ENCODE data around the gene TP53BP1. TPM values are rescaled to one million over a fixed set of nuclear protein-coding genes. Genes with fewer than 3 reads are reported as not detected.

TP53BP1 gene
- total RNA-seq, 1 experiment from 2014 or later, result 54.1 TPM

GRCh38 chr15:43518197-43518761 lies 25.3 kb upstream of the TP53BP1 start:
- intact Hi-C loops (cut with micrococcal nuclease), result no loop called here
- ChIA-PET CTCF (no interaction called here), POLR2A (no interaction called here), RAD21 (ENCODE audit: low non-redundant PET in 1 of 2, low total read pairs in 2 of 2, uncharacterized antibody in 2 of 2, unreplicated experiment in 2 of 2) (no interaction called here)
- H3K27ac ChIP-seq (ENCODE audit: low read depth, low read length), result no peak overlapping the region
- no peak overlapping the region for H3K9ac ChIP-seq (ENCODE audit: low read length)
- BruUV-seq (replicated peaks), result no TSS peak
- no peaks in the 10 kb centered on the region for H4K20me1 ChIP-seq (ENCODE audit: insufficient read depth)
- no peak for ATAC-seq
- H3K36me3 ChIP-seq (ENCODE audit: control insufficient read depth in 1 of 2, insufficient read depth in 2 of 2, low read length in 2 of 2), result no peaks in the 10 kb centered on the region
- H3K9me2 ChIP-seq (ENCODE audit: insufficient read depth), result no peaks in the 10 kb centered on the region
- no peaks in the 10 kb centered on the region for H3K27me3 ChIP-seq (ENCODE audit: insufficient read depth, low read length)
- peaks cover 0 to 5% of the 10 kb centered on the region in 2 experiments; a peak in 2 of 4 replicates for H3K4me1 ChIP-seq (ENCODE audit: control insufficient read depth in 1 of 2, insufficient read depth in 2 of 2, low read length in 2 of 2)
- TF ChIP-seq SIN3A (IDR thresholded peaks at IDR 0.05; ENCODE audit: low read depth), result no peak
- TF ChIP-seq POLR2AphosphoS5 (IDR thresholded peaks at IDR 0.05; ENCODE audit: low read depth, low read length), result no peak
- no peak for TF ChIP-seq CEBPB (IDR thresholded peaks at IDR 0.05; ENCODE audit: low read depth)
- TF ChIP-seq YY1 (IDR thresholded peaks at IDR 0.05; ENCODE audit: extremely low read depth, insufficient replicate concordance, low read depth, low read length), result no peak
- no peaks in the 10 kb centered on the region for H3K79me2 ChIP-seq (ENCODE audit: insufficient read depth, low read length)
- DNase-seq (ENCODE audit: low read depth, low spot score), result no peak
- no peak overlapping the region for H3K4me3 ChIP-seq (replicated peaks in 1 of 2; ENCODE audit: low read depth in 1 of 2, low read length in 2 of 2)
- no peaks in the 10 kb centered on the region for H3K9me3 ChIP-seq (ENCODE audit: control insufficient read depth in 1 of 2, insufficient read depth in 1 of 2, low read depth in 1 of 2, low read length in 2 of 2)
- H3K4me2 ChIP-seq (ENCODE audit: low read length), result no peak overlapping the region
- no peak overlapping the region for H2AFZ ChIP-seq (ENCODE audit: low read depth, low read length, poor library complexity, severe bottlenecking)

GRCh38 chr15:43517354-43518196 lies 24.6 kb upstream of the TP53BP1 start, which contains the start of gene MAP1A:
Gene MAP1A (plus strand): TSS chr15:43517608. CDS start chr15:43521474, 3,866 bp downstream.
- POLR2A ChIA-PET, result no interaction called here
- BruUV-seq (replicated peaks), result no TSS peak
- intact Hi-C loops (cut with micrococcal nuclease), result no loop called here
- no peak within 1 kb of the TSS for H3K27ac ChIP-seq (ENCODE audit: low read depth, low read length)
- H3K36me3 ChIP-seq (ENCODE audit: control insufficient read depth in 1 of 2, insufficient read depth in 2 of 2, low read length in 2 of 2), result no peaks in the 10 kb centered on the region
- peaks cover 0 to 5% of the 10 kb centered on the region in 2 experiments; a peak in 2 of 4 replicates for H3K4me1 ChIP-seq (ENCODE audit: control insufficient read depth in 1 of 2, insufficient read depth in 2 of 2, low read length in 2 of 2)
- H3K9me2 ChIP-seq (ENCODE audit: insufficient read depth), result no peaks in the 10 kb centered on the region
- RAD21 ChIA-PET (ENCODE audit: low non-redundant PET in 1 of 2, low total read pairs in 2 of 2, uncharacterized antibody in 2 of 2, unreplicated experiment in 2 of 2), result no interaction called here
- TF ChIP-seq FOSL1 (IDR thresholded peaks at IDR 0.05; ENCODE audit: low read depth), result no peak
- TF ChIP-seq CBX3 (IDR thresholded peaks at IDR 0.05; ENCODE audit: low read depth), result no peak
- no peak for TF ChIP-seq SIN3A (IDR thresholded peaks at IDR 0.05; ENCODE audit: low read depth)
- ATAC-seq, result no peak
- no peak within 1 kb of the TSS for H2AFZ ChIP-seq (ENCODE audit: low read depth, low read length, poor library complexity, severe bottlenecking)
- no peaks in the 10 kb centered on the region for H4K20me1 ChIP-seq (ENCODE audit: insufficient read depth)
- DNase-seq (ENCODE audit: low read depth, low spot score), result no peak
- H3K9me3 ChIP-seq (ENCODE audit: control insufficient read depth in 1 of 2, insufficient read depth in 1 of 2, low read depth in 1 of 2, low read length in 2 of 2), result no peaks in the 10 kb centered on the region
- H3K9ac ChIP-seq (ENCODE audit: low read length), result no peak within 1 kb of the TSS
- H3K27me3 ChIP-seq (ENCODE audit: insufficient read depth, low read length), result no peaks in the 10 kb centered on the region
- CTCF ChIA-PET, result no interaction called here
- no peak within 1 kb of the TSS for H3K4me3 ChIP-seq (replicated peaks in 1 of 2; ENCODE audit: low read depth in 1 of 2, low read length in 2 of 2)
- H3K79me2 ChIP-seq (ENCODE audit: insufficient read depth, low read length), result no peaks in the 10 kb centered on the region
- H3K4me2 ChIP-seq (ENCODE audit: low read length), result 0 out of 2 replicates have a peak within 1 kb of the TSS, but pooled peaks have one; percentile 13

Measured in HCT116 (cell line).